Endothelial cell of umbilical vein (primary cell): ENCODE results near the gene HDAC11. TPM values are rescaled to one million over a fixed set of nuclear protein-coding genes. Genes with fewer than 3 reads are reported as not detected.

ENCODE experiments used
- BruUV-seq: library from RNA; stranded (reverse); fragments of 400-500 nt; replicated peaks from 2 replicates; lab custom pipeline; 2021; lab: Mats Ljungman, UMichigan
- CTCF ChIA-PET: fragments of 300-600, 350-600 bp; sonication (Branson Sonifier 250); formaldehyde crosslinking; loops from one replicate; lab custom pipeline; 2021; ENCODE audit warnings: antibody characterized with exemption, inconsistent platforms; lab: Charles Lee
- POLR2A ChIA-PET: fragments of 300-600, 350-600 bp; sonication (Branson Sonifier 250); formaldehyde crosslinking; loops from one replicate; lab custom pipeline; 2021; ENCODE audit warnings: antibody characterized with exemption, inconsistent platforms; lab: Charles Lee
- DNase-seq: peaks from one replicate; pipeline ENCODE4 v3.0.0-alpha.2; 2011; ENCODE audit warnings: low read depth, low spot score
- FAIRE-seq: peaks from 2 replicates; lab custom pipeline; 2011; peaks lifted over from hg19 to GRCh38; lab: Jason Lieb, UNC
- H2AFZ ChIP-seq: 2 replicates; pipeline ENCODE4 v1.6.0; 2012; ENCODE audit warnings: low read depth, low read length, control low read depth, inconsistent platforms
- H3K27ac ChIP-seq: 2 replicates; pipeline ENCODE4 v1.5.1; 2011; ENCODE audit warnings: low read depth, mild to moderate bottlenecking, control low read depth, low read length, moderate library complexity; ENCODE audit not compliant: insufficient read depth
- H3K27me3 ChIP-seq, 2 experiments: 2 replicates each; pipeline versions ENCODE4 v1.6.0 to v1.6.1; 2011; ENCODE audit warnings: low read length in 2 of 2, mixed read lengths in 1 of 2; ENCODE audit not compliant: control insufficient read depth in 2 of 2, insufficient read depth in 2 of 2
- H3K36me3 ChIP-seq, 2 experiments: 2 replicates in 1 of 2; 3 replicates in 1 of 2; pipeline ENCODE4 v1.5.1; 2011; ENCODE audit warnings: low read length in 2 of 2, mild to moderate bottlenecking in 1 of 2, moderate library complexity in 1 of 2; ENCODE audit not compliant: control insufficient read depth in 2 of 2, insufficient read depth in 2 of 2; ENCODE audit errors: extremely low read depth in 1 of 2
- H3K4me1 ChIP-seq: 3 replicates; pipeline ENCODE4 v1.5.1; 2011; ENCODE audit warnings: mild to moderate bottlenecking, low read length; ENCODE audit not compliant: control insufficient read depth, insufficient read depth; ENCODE audit errors: extremely low read depth
- H3K4me2 ChIP-seq: 2 replicates; pipeline ENCODE4 v1.6.1; 2011; ENCODE audit warnings: low read length, control low read depth, mixed read lengths; ENCODE audit not compliant: insufficient read depth
- H3K4me3 ChIP-seq, 3 experiments: fragments of 200-600 bp in 1 of 3; sonication (generic), shearing (Covaris generic) in 1 of 3; replicated peaks in 1 of 3; 2 replicates each; pipeline ENCODE4 v1.5.1; 2011 to 2016; ENCODE audit warnings: control low read depth in 3 of 3, low read length in 3 of 3, mild to moderate bottlenecking in 2 of 3, inconsistent platforms in 1 of 3, low read depth in 1 of 3, moderate library complexity in 1 of 3; ENCODE audit not compliant: insufficient read depth in 1 of 3
- H3K79me2 ChIP-seq: 2 replicates; pipeline ENCODE4 v1.6.0; 2012; ENCODE audit warnings: low read length, inconsistent platforms; ENCODE audit not compliant: control insufficient read depth, insufficient read depth
- H3K9ac ChIP-seq: replicated peaks from 2 replicates; pipeline ENCODE3; 2011; ENCODE audit warnings: low read length, control low read depth; ENCODE audit not compliant: insufficient read depth; ENCODE audit errors: extremely low read depth
- H3K9me1 ChIP-seq: replicated peaks from 3 replicates; pipeline ENCODE4 v1.6.0; 2011; ENCODE audit warnings: mild to moderate bottlenecking, low read length; ENCODE audit not compliant: control insufficient read depth, insufficient read depth; ENCODE audit errors: extremely low read depth
- H3K9me3 ChIP-seq: replicated peaks from 2 replicates; pipeline ENCODE4 v1.5.1; 2012; ENCODE audit warnings: low read length, inconsistent platforms; ENCODE audit not compliant: control insufficient read depth, insufficient read depth
- H4K20me1 ChIP-seq: replicated peaks from 2 replicates; pipeline ENCODE3; 2011; ENCODE audit warnings: mild to moderate bottlenecking, low read length; ENCODE audit not compliant: control insufficient read depth, insufficient read depth; ENCODE audit errors: extremely low read depth
- CTCF ChIP-seq, 2 donors: IDR thresholded peaks; 1 replicate in 1 of 2; 2 replicates in 1 of 2; pipeline ENCODE4 v1.5.1; 2011; ENCODE audit warnings: low read length in 2 of 2, mild to moderate bottlenecking in 2 of 2, moderate library complexity in 2 of 2, control low read depth in 1 of 2, inconsistent platforms in 1 of 2, low read depth in 1 of 2; ENCODE audit not compliant: insufficient read depth in 1 of 2; ENCODE audit errors: extremely low read depth in 1 of 2
- EZH2 ChIP-seq: IDR thresholded peaks from 2 replicates; pipeline ENCODE4 v1.6.1; 2012; ENCODE audit warnings: borderline replicate concordance, low read depth, mild to moderate bottlenecking, moderate library complexity, low read length, inconsistent platforms; ENCODE audit not compliant: severe bottlenecking
- FOS ChIP-seq: IDR thresholded peaks from 2 replicates; pipeline ENCODE4 v1.6.1; 2011; ENCODE audit warnings: mild to moderate bottlenecking, low read length, moderate library complexity, borderline replicate concordance; ENCODE audit not compliant: insufficient read depth
- GATA2 ChIP-seq: IDR thresholded peaks from 2 replicates; pipeline ENCODE4 v1.7.0; 2011; ENCODE audit warnings: low read depth, mild to moderate bottlenecking, moderate library complexity, mixed read lengths, low read length; ENCODE audit not compliant: insufficient read length, insufficient read depth
- JUN ChIP-seq: IDR thresholded peaks from 2 replicates; pipeline ENCODE4 v1.6.1; 2011; ENCODE audit warnings: borderline replicate concordance, low read depth; ENCODE audit not compliant: insufficient read length, insufficient read depth
- MYC ChIP-seq: IDR thresholded peaks from one replicate; pipeline ENCODE4 v1.6.1; 2011; ENCODE audit warnings: mild to moderate bottlenecking, low read depth, low read length
- POLR2A ChIP-seq: IDR thresholded peaks from 2 replicates; pipeline ENCODE4 v1.6.1; 2012; ENCODE audit warnings: low read depth, mild to moderate bottlenecking, control low read depth, low read length
- POLR2AphosphoS5 ChIP-seq: IDR thresholded peaks from 2 replicates; pipeline ENCODE4 v1.6.1; 2012; ENCODE audit warnings: low read depth, mild to moderate bottlenecking, control low read depth, low read length, moderate library complexity; ENCODE audit not compliant: insufficient read depth
- dilution Hi-C: fragments of 300-500 bp; cut with MboI; formaldehyde crosslinking; loops from one replicate; pipeline ENCODE4 v1.15.0; 2019; ENCODE audit warnings: low sequenced_read_pairs; ENCODE audit not compliant: extremely low pct_ligation_motif_present
- intact Hi-C: fragments of 100-400 bp; cut with micrococcal nuclease; formaldehyde crosslinking; loops from one replicate; pipeline ENCODE4 v1.10.0; 2022
- polyA plus RNA-seq, 4 experiments: library from polyadenylated mRNA; depleted of rRNA in 3 of 4; stranded (reverse) in 3 of 4; unstranded in 1 of 4; fragments of >200 nt; gene quantifications; 2 replicates each; pipeline versions ENCODE4 v1.2.1 to v1.2.3, GENCODE V29; 2011 to 2012; ENCODE audit warnings: missing spikeins in 1 of 4
- total RNA-seq: library from RNA; stranded (reverse); gene quantifications from 2 replicates; pipeline ENCODE4 v1.2.3, GENCODE V29; 2021
- TF ChIP-seq, protein P1 (sequence below): IDR thresholded peaks from 2 replicates; pipeline ENCODE4 v1.6.1; 2011; ENCODE audit not compliant: insufficient read depth, insufficient read length

The HDAC11 gene
- total and polyA plus RNA-seq, 2 donors (not counting 3 experiments of a cell fraction or from before 2014, with no cell fraction given), result 6.8 to 8.8 TPM

- Histone ChIP-seq H3K4me2 (no peak overlapping the region), H3K27me3 (no peaks in the 10 kb centered on the region), H3K4me1 (no peaks in the 10 kb centered on the region), H3K27ac (no peak overlapping the region), H3K9me1 (no peaks in the 10 kb centered on the region), H2AFZ (no peak overlapping the region), H3K4me3 (no peak overlapping the region), H4K20me1 (no peaks in the 10 kb centered on the region), H3K36me3 (no peaks in the 10 kb centered on the region), H3K79me2 (no peaks in the 10 kb centered on the region), H3K9me3 (no peaks in the 10 kb centered on the region), H3K9ac (no peak overlapping the region)
- CTCF ChIA-PET, result interaction anchor here (0.8 kb wide), 1 partner anchor 41 kb away, joined by 3 read pairs; no protein-coding TSS in a partner anchor
- FAIRE-seq (no peak), DNase-seq (no peak)
- dilution Hi-C loops, result no loop called here
- BruUV-seq, result no TSS peak
- TF ChIP-seq FOS (no peak), CTCF (IDR thresholded peaks at IDR 0.05; ENCODE audit: extremely low read depth in 1 of 2, insufficient read depth in 1 of 2, low read depth in 1 of 2, low read length in 2 of 2) (no peak), MYC (no peak), GATA2 (no peak), POLR2A (no peak), EZH2 (no peak), POLR2AphosphoS5 (no peak), JUN (no peak)
- TF ChIP-seq, protein P1, sequence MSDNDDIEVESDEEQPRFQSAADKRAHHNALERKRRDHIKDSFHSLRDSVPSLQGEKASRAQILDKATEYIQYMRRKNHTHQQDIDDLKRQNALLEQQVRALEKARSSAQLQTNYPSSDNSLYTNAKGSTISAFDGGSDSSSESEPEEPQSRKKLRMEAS, result no peak
- POLR2A ChIA-PET, result no interaction called here
- intact Hi-C loops, result no loop called here
Measured at GRCh38 chr3:13537244-13537908, 57.3 kb downstream of the HDAC11 start.
